GM18907 (cell line): Measurements from ENCODE around the gene THSD7B.
"Not testable (repeated sequence)": the region's sequence is repeated elsewhere in the genome, so short reads cannot be mapped to it uniquely, and the experiment has no call there.

Experiments
- ATAC-seq: cut with Tn5 transposase; IDR thresholded peaks from one replicate; pipeline ENCODE4 v1.9.1; 2021; ENCODE audit warnings: mild to moderate bottlenecking, moderate library complexity; ENCODE audit not compliant: unreplicated experiment

The THSD7B gene

DNA sequence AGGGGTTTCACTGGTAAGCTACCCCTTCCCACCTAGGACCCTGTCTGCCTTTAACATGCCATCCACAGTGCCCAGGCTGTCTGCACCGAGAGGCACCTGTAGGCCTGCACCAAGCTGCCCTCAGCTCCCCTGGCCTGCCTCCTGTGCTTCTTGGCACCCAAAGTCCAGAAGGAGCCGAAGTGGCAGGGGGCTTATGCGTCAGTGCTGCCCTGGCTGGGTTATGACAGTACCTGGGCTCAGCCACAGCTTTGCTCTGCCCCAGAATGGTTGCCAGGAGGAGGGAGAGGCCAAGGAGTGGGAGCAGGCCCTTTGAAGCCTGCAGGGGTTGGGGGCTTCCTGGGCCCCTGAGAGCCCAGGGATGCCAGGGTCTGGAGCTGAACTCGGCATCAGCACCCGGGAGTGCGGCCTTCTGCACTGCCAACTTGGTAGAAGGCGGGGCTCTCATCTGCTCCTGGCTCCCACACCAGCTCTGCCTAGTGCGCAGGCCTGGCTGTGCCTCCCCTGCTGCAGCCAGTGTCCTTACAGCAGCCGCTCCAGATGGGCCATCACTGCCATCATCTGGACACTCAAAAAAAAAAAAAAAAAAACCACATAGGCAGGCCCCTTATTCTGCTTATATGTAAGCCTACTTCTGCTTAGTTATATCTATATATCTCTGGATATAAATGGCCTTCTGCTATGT lies 155.4 kb downstream of the THSD7B start:
- ATAC-seq, result no peak

DNA sequence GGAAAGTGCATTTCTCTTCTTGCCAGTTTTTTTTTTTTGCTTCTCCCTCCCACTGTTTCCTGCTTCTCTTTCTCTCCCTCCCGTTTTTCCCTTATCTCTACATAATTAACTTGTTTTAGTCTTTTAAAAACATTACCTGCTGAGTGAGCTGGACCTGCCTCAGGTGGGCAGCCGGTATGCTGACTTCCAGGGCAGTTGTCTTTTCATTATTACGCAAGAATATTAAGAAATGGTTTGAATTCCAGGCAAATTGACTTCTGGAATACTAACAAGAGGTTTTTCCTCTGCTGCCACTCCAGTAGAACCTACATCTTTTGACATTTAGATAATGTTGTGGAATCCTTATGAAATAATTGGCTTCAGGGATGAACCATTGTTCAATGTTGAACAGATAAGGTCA lies 161.8 kb downstream of the THSD7B start:
- ATAC-seq, result no peak

DNA sequence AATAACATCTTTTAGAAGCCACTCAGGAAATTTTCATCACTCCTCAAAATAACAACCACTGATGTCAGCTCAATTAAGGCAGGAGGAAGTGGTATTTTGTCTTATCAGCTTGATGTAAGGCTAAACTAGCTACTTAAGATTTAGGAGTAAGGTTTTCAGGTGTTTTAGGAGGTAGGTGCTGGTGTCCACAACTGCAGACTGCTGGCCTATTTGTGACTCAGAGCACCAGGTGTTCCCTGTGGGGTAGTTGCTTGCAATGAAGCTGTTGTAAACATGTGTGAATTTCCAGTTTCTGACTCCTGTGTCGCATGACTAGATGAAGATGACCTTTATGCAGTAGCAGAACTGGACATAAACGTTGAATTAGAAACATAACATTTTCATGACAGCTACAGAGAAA lies 164.2 kb downstream of the THSD7B start:
- ATAC-seq, result no peak

DNA sequence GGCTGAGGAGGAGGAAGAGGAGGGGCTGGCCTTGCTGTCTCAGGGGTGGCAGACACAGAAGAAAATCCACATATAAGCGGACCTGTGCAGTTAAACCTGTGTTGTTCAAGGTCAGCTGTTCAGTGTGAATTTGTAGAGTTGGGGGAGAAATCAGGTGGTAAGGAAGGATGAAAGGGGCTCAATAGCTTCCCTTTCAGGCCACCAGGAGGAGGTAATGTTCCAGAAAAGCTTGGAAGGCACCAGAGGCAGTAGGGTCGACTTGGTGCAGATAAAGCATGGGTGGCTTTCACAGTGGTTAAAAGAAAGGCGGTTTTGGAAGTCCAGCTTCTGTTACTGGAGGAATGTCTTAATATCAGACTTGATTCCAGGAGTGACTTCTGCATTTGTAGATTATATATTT lies 167.4 kb downstream of the THSD7B start:
- no peak for ATAC-seq

DNA sequence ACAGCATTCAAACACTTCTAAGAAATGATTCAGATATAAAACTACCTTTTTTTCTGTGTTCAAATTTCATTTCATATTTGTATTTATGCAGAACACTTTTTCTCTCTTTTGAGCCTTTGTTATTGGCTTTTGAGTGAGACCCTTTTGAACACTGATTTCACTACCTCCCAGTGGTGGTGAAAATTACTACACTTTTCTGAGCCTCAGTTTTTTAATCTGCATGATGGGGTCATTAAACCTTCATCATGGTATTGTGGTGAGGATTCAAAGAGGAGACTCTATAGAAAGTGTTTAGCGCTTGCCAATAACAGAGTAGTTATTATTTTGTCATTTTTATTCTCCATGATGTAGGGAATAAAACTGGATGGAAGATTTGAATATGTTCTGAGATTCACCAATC lies 169.8 kb downstream of the THSD7B start:
- no peak for ATAC-seq

DNA sequence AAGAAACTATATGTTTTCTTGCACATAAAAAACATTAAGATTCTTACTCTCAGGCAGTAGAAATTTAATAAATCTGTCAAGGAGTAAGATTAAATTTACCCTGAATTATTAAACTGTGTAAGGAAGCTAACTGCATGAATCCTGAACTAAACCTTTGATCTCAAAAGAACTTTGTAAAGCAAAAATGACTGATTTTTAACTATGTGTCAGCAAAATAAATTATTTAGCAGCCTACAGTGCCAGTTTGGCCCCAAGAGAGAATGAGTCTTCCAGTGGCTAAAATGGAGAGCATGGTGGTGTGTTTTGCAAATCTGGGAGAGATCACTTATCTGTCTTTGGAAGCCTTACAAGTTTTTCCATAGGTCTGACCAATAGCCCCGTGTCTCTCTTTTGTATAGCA lies 190.7 kb downstream of the THSD7B start:
- no peak for ATAC-seq

DNA sequence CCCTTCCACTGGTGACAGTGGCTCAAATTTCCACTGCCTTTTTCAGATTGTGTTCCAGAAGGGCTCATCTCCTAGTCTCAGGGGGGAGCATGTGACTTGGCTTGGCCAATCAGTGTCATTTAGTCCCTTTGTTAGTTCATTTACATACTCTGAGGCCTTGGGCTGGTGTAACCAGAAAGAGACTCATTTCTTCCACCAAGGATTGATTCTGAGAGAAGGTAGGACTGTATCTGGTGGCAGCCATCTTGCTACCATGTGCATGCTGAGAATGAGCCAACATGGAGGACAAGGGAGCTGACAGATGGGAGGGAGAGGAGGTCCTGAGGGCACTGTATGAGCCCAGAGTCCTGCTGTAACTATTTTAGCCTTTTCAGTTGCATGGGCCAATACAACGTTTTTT lies 191.7 kb downstream of the THSD7B start:
- ATAC-seq, result no peak

DNA sequence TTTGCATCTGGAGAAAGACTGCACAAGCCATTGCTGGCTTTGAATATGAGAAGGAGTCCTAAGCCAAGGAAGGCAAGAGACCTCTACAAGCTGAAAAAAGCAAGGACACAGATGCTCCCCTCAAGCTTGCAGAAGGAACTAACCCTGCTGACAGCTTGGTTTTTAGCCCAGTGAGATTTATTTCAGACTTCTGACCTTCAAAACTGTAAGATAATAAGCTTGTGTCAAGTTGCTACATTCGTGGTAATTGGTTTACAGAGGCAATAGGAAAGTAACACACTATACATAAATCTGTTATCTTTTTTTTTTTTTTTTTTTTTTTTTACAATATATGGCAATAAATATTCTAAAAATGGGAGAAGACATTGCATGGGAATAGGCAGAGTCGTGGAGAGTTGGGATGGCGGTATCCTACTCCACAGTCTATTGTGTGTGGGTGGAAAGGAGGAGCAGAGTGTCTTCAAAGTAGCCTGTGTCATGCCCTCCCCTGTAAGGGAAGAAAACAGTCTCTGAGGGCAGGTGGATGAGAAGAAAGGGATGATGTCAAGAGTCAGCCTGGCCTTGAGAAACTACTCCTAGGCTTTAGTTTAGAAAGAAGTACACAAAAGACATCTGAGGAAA lies 196.9 kb downstream of the THSD7B start:
- no peak for ATAC-seq

DNA sequence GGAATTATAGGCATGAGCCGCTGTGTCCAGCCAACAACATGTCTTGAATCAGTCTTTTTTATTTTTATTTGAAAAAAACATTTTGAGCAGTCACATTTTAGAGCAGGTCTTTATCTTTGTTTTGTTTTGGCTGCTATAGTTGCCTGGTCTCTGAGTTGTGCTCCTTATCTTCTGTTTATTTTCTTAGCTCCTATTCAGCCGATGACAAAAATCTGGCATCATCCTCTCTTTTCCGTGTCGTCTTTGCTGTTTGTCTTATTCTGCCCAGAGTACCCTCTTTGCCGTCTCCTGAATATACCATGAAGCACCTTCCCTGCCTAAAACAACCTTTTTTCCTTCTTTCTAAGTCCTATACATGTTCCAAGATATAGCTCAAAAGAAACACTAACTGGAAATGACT lies 201.1 kb downstream of the THSD7B start:
- no peak for ATAC-seq

DNA sequence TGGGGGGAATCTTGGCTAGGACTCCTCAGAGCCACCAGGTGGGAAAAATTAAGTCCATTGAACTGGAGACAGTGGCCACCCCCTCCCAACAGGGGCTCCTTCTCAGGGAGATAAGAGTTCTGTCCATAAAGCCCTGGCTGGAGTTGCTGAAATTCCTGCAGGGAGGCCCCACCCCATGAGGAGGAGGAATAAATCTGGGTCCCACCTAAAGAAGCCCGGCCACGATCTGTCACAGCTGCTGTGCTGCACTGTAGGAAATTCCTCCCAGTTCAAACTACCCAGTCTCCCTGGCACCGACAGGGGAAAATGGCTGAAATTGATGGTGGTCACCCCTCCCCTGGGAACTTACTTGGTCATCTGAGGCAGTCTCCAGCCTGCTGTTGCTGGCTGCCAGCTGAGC lies 215.0 kb downstream of the THSD7B start:
- ATAC-seq, result no peak

DNA sequence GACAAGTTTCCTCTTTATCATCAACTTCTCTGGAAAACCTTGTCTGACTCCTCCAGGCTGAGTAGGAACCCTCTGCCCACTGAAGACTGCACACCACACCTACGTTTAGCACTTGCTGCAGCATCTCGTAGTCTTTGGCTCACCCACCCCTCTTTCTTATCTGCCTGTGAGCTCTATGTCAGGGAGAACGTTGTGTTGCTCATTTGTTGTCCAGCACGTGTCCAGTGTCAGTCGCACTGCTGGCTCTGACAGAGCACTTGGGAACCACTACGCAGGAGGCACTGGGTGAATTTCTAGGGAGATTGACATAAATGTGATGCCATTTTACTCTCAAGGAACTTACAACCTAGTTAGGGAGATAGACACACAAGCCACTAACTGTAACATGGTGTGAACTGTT lies 216.3 kb downstream of the THSD7B start:
- ATAC-seq, result not testable (repeated sequence)

DNA sequence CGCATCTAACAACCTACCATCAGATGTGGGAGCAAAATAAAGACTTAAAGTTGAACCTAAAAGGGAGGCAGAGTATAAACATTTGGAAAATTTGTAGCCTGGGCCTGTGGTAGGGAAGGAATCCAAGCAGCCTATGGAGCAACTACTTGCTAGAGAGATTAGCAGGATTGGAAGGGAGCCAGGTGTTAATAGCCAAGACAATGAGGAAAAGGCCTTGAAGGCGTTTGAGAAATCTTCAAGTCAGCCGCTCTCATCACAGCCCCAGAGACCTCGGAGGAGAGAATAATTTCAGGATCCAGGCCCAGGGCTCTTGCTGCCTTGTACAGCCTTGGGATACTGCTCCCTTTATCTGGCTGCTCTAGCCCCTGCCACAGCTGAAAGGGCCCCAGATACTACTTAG lies 219.7 kb downstream of the THSD7B start:
- ATAC-seq, result no peak

DNA sequence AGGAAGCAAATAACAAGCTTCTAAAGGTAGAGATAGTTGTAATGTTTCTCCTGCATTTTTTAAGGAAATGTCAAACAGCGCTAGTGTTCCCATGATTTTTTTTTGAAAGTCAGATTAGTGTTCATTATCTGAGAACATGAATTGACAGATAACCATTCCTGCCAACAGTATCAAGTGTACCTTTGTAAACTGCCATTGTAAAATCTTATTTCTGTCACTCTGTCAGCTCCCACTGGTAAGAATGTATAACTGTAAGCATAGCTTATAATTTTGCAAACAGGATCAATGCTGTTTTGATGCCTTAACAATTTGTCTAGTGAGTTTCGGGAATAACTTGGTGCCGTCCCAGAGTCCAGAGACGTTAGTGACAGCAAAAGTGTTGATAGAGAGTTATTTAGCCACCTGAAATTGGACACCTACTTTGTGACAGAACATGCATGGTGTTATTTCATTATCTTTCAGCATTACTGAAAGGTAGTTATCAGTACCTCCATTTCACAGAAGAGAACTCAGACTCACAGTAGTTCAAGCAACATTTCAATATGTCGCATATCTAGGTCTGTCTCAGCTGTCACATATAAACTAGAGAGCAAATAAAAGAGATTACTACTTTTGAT lies 221.4 kb downstream of the THSD7B start:
- no peak for ATAC-seq

DNA sequence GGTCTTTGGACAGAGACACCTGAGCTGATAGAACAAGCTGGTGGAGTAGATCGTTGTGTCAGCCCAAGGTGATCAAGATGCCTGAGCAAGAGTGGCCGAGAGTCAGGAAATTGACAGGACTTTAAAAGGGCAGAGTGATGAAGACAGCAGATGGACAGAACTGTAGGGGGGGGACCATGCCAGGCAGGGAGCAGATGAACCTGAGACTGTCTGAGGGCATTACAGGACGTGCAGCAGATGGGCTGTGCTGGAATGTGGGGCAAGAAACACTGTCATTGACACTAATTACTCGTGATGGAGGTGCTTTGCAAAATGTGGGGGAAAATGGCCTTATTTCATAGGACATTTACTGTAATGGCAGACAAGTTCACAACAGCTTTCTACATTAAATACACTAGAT lies 225.0 kb downstream of the THSD7B start:
- ATAC-seq, result no peak

DNA sequence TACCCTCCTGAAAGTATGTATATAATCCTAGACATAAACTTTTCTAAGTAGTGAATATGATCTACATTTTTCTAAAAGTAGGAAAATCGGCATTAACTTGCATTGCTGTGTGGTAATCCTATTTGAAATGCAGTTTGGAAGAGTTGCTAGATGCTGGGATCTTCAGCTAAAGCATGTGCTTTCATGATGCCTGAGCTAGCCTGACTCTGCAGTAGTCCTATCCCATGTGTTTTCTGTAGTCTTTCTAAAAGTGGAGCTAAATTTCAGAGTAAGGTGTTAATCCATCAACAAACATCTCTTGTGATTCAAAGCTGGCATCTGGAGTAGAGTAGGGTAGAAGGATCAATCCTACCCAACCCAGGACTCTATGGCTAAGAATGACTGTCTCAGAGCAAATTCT lies 229.4 kb downstream of the THSD7B start:
- no peak for ATAC-seq

DNA sequence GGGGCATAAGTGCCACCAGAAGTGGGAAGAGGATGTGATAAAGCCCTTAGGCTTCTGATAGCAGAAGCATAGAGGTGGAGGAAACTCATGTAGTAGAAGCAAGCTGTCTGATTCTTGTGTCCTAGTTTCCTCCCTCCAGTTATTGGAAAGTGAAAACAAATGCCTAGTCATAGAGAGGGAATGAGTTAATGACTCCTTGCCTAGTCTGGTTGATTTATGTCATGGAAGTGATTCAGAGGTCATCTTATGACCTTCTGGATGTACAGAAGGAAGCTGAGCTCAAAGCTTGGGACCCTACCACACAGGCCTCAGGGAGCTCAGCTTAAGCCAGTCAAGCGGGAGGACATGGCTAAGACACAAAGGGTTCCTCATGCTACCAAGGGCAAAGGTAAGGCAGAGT lies 232.2 kb downstream of the THSD7B start:
- no peak for ATAC-seq

DNA sequence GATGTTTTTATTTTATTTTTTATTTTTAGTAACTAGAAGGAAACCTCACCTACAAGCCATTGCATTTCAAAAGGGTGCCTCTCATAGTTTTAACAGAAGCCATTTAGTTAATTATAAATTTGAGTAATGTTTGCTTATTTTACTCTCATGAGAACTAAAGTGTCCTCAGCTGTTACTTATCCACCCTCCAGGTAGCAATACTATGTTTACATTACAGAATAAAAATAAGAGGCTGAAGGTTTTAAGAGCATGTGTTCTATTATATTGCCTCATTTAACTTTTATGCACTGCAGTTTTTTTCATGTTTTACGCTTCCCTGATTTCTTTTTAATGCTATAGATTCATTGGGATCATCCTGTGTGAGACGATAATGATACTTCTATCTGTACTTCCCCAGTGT lies 235.5 kb downstream of the THSD7B start:
- ATAC-seq, result no peak

DNA sequence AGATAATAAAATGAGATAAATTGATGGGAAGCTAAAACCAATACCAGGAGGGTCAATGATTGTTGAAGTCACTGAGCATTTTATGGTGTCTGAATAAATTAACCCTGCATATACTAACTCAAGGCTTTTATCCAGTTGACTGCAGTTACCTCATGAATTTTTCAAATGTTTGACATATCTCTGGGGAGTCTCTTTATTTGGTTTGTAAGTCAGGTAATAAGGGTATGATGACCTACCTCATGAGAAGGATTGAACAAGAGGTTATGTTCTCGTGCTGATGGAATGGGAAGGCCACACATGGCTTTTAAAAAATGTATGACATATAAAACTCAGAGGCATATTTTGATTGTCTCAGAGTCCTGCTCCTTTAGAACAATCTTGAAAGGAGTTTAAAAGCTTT lies 237.6 kb downstream of the THSD7B start:
- no peak for ATAC-seq

DNA sequence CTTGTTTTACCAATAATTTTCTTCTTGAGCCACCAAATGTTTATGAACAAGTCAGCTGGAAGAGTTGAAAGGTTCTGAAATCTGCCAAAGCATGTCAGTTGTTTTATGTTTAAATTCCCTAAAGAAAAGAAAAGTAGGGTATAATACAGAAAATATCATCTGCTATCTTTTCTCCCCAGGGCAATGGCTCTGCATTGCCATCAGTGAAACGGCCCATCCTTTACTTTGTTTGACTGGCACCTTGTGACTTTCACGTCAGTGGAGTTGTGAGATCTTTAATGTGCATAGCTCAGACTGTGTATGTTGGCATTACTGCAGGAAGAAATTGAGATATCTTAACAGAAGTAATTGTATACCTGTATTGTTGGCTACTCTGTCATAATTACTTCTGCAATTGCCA lies 239.9 kb downstream of the THSD7B start:
- ATAC-seq, result no peak

DNA sequence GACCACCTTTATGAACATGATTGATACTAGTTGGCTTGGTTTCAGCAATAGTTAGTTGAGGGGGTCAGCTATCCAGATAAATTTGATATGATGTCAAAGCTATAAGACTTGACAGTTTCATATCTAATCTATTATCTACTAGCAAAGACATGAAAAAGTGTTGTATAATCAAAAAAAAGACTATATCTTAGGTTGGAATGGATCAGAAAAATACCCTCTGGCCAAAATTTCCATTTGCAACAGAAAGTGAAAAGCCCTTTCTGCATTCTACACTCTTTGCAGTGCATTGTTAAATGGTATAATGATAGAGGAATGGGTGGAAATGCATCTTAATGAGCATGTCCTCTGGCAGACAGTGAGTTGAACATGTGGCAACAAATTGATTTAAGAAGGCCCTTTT lies 242.6 kb downstream of the THSD7B start:
- no peak for ATAC-seq

DNA sequence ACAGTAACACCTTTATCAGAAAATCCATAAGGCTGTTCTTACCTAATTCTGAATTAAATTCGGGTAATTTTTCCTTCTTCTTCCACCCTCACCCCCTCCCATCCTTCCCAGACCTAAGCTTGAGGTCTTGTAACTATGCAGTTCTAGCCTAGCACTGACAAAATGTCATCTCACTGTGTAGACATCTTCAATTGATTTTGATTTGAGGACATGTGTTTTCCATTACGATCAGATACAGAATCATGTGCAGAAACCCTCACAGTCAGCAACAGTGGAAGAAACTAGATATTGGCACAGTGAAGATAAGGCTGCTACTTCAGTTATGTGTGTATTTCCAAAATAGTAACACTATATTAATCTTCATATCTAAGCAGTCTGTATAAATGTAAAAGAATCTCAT lies 244.6 kb downstream of the THSD7B start:
- ATAC-seq, result no peak

DNA sequence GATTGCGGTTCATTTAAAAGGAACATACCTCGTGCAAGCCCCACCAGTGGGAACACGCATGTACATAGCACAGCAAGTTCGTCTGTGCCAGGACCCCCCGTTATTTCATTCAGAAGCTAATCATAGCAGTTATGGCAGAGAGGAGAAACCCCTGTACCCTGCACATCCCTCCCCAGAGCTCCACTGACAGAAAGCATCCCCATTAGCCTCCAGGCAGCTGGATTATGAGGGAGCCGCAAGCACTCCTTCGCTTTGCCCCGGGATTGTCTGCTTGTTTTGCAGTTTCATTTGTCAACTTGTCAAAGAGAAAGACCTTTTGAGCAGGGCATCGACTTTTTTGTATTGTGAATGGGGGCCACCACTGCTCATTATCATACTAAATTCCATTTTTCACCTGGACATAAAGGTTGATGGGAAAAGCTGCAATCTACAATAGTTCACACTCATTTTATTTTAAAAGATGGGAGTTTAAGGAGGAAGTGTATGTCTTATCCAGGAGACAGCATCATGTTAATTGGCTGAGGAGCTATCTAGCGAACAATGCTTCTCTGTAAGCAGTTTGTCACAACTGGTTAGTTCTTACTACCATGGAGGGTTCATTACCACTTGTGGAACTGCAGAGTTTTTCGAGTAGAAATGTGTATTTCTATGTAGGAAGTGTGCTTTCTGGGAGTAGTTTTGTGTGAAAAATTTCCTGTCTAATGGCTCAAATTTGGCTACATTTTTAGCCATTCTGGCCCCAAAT lies 255.3 kb downstream of the THSD7B start:
- no peak for ATAC-seq
